Transverse colon (tissue), 4 donors: ENCODE data around the gene DNAJC22. TPM values are rescaled to one million over a fixed set of nuclear protein-coding genes. Genes with fewer than 3 reads are reported as not detected.

Source experiments
- DNase-seq: peaks from one replicate; pipeline ENCODE4 v3.0.0-alpha.2; 2019
- H3K27ac ChIP-seq, 4 donors: fragments of 200-600 bp; sonication (generic); 2 replicates each; pipeline ENCODE4 v1.5.1; 2016 to 2018; ENCODE audit warnings: inconsistent platforms in 4 of 4
- H3K27me3 ChIP-seq: fragments of 200-600 bp; sonication (generic); 2 replicates; pipeline ENCODE4 v1.5.1; 2017; ENCODE audit warnings: inconsistent platforms
- H3K36me3 ChIP-seq, 4 donors: fragments of 200-600 bp; sonication (generic); 2 replicates each; pipeline ENCODE4 v1.5.1; 2017 to 2019; ENCODE audit warnings: inconsistent platforms in 4 of 4
- H3K4me1 ChIP-seq, 4 donors: fragments of 200-600 bp; sonication (generic); 2 replicates each; pipeline ENCODE4 v1.5.1; 2017 to 2020; ENCODE audit warnings: inconsistent platforms in 4 of 4
- H3K4me3 ChIP-seq, 4 donors: fragments of 200-600 bp; sonication (generic); 1 replicate in 1 of 4; 2 replicates in 3 of 4; pipeline versions ENCODE4 v1.5.1 to v1.6.1; 2017 to 2019; ENCODE audit warnings: inconsistent platforms in 4 of 4
- H3K9me3 ChIP-seq, 2 donors: fragments of 200-600 bp; sonication (generic); 2 replicates each; pipeline ENCODE4 v1.5.1; 2017 to 2019; ENCODE audit warnings: inconsistent platforms in 2 of 2
- CTCF ChIP-seq, 5 experiments: fragments of 200-600 bp in 3 of 5; fragments of 450-650 bp in 2 of 5; sonication (generic) in 3 of 5; IDR thresholded peaks; 1 replicate in 2 of 5; 2 replicates in 3 of 5; pipeline ENCODE4 v1.5.1; 2016 to 2017; ENCODE audit warnings: antibody characterized with exemption in 5 of 5, inconsistent platforms in 3 of 5, mild to moderate bottlenecking in 2 of 5, moderate library complexity in 1 of 5
- EP300 ChIP-seq: sonication (generic); formaldehyde crosslinking; IDR thresholded peaks from one replicate; pipeline ENCODE4 v1.6.1; 2017; ENCODE audit warnings: antibody characterized with exemption, low read depth
- POLR2A ChIP-seq: fragments of 450-650 bp; IDR thresholded peaks from one replicate; pipeline ENCODE4 v1.6.1; 2016; ENCODE audit warnings: antibody characterized with exemption, mild to moderate bottlenecking, moderate library complexity
- POLR2AphosphoS5 ChIP-seq, 3 donors: sonication (generic); formaldehyde crosslinking; IDR thresholded peaks; one replicate each; pipeline ENCODE4 v1.6.1; 2016; ENCODE audit warnings: antibody characterized with exemption in 3 of 3
- WGBS, 2 donors: methylation state at CpG; one replicate each; pipeline ENCODE4 v1.1.5; 2018; ENCODE audit warnings: low coverage in 1 of 2; 5-methylcytosine and 5-hydroxymethylcytosine counted together
- in situ Hi-C, 4 donors: fragments of 200-750 bp; cut with MboI; loops; one replicate each; pipeline versions ENCODE4 v1.15.0 to v1.15.1; 2017; ENCODE audit warnings: low sequenced_read_pairs in 3 of 4, low pct_ligation_motif_present in 1 of 4, low pct_unique_long_range_greater_than_20kb in 1 of 4
- intact Hi-C: fragments of 100-400 bp; cut with DNase I; formaldehyde crosslinking; loops from one replicate; pipeline ENCODE4 v1.15.1; 2023; ENCODE audit warnings: low total_unique reads
- total RNA-seq, 4 donors: library from RNA; depleted of rRNA; stranded (reverse); fragments of >200 nt; gene quantifications; one replicate each; pipeline ENCODE4 v1.1.0, GENCODE V29; 2016

DNAJC22 gene
- total RNA-seq, 4 donors from 2014 or later = 25.4 to 43.8 (median 39.2) TPM

- intact Hi-C loops = no loop called here
- H3K9me3 ChIP-seq = no peaks in the 10 kb centered on the region
- no peak for TF ChIP-seq POLR2AphosphoS5 (IDR thresholded peaks at IDR 0.05)
- H3K27me3 ChIP-seq = peaks cover 77% of the 10 kb centered on the region
- H3K27ac ChIP-seq = no peak overlapping the region
- in situ Hi-C loops = loop anchor here in 1 of 4 donors (10.0 kb wide), 1 partner anchor 54 kb away; no protein-coding TSS in a partner anchor
- no peak overlapping the region for H3K4me3 ChIP-seq
- no peaks in the 10 kb centered on the region for H3K36me3 ChIP-seq
- 65% methylated on average over 6 of the region's 6 CpGs; no CpG with 5 or more reads in 1 of the 2 donors for WGBS, 2 donors
- no peak for DNase-seq
- H3K4me1 ChIP-seq = peaks cover 13 to 43% (median 33%) of the 10 kb centered on the region in 4 donors
These were observed 7.7 kb upstream of the DNAJC22 start for GRCh38 chr12:49338830-49339463.

- peak; percentile 80 for DNase-seq
These were observed 7.2 kb upstream of the DNAJC22 start for GRCh38 chr12:49339464-49339861.

GRCh38 chr12:49340095-49340870 lies 6.4 kb upstream of the DNAJC22 start:
- intact Hi-C loops = loop anchor here (5.0 kb wide), 1 partner anchor 48 kb away; no protein-coding TSS in a partner anchor
- no peak for DNase-seq
- Histone ChIP-seq H3K4me3 (no peak overlapping the region), H3K9me3 (no peaks in the 10 kb centered on the region), H3K27me3 (peaks cover 77% of the 10 kb centered on the region), H3K4me1 (peaks cover 13 to 51% (median 38%) of the 10 kb centered on the region in 4 donors), H3K27ac (no peak overlapping the region), H3K36me3 (no peaks in the 10 kb centered on the region)
- TF ChIP-seq CTCF (IDR thresholded peaks at IDR 0.05) = no peak
- TF ChIP-seq POLR2A = no peak
- no peak for TF ChIP-seq POLR2AphosphoS5 (IDR thresholded peaks at IDR 0.05)
- TF ChIP-seq EP300 = no peak
- 69 to 80% methylated on average over 1 to 6 of the region's 6 CpGs for WGBS, 2 donors
- in situ Hi-C loops = loop anchor here in 1 of 4 donors (10.0 kb wide), 1 partner anchor 175 kb away; no protein-coding TSS in a partner anchor

More at GRCh38 chr12:49339464-49339861, 7.2 kb upstream of the DNAJC22 start:
- intact Hi-C loops = no loop called here
- H3K9me3 ChIP-seq = no peaks in the 10 kb centered on the region
- in situ Hi-C loops = loop anchor here in 1 of 4 donors (10.0 kb wide), 1 partner anchor 55 kb away; no protein-coding TSS in a partner anchor
- H3K4me1 ChIP-seq = peaks cover 13 to 46% (median 33%) of the 10 kb centered on the region in 4 donors
- H3K4me3 ChIP-seq = no peak overlapping the region
- H3K36me3 ChIP-seq = no peaks in the 10 kb centered on the region
- H3K27ac ChIP-seq = no peak overlapping the region
- TF ChIP-seq EP300 (no peak), POLR2A (no peak), POLR2AphosphoS5 (IDR thresholded peaks at IDR 0.05) (no peak), CTCF (IDR thresholded peaks at IDR 0.05) (no peak)
- H3K27me3 ChIP-seq = peaks cover 77% of the 10 kb centered on the region
- WGBS, 2 donors = 48% methylated on average over 5 of the region's 5 CpGs; no CpG with 5 or more reads in 1 of the 2 donors

- WGBS, 2 donors = 64 to 67% methylated on average over 4 to 14 of the region's 14 CpGs
- DNase-seq = no peak
- peaks cover 77% of the 10 kb centered on the region for H3K27me3 ChIP-seq
- in situ Hi-C loops = loop anchor here in 1 of 4 donors (10.0 kb wide), 1 partner anchor 174 kb away; no protein-coding TSS in a partner anchor
- H3K27ac ChIP-seq = no peak overlapping the region
- no peaks in the 10 kb centered on the region for H3K9me3 ChIP-seq
- H3K4me1 ChIP-seq = peaks cover 22 to 60% (median 45%) of the 10 kb centered on the region in 4 donors
- no peak for TF ChIP-seq POLR2AphosphoS5 (IDR thresholded peaks at IDR 0.05)
- TF ChIP-seq CTCF (IDR thresholded peaks at IDR 0.05) = no peak
- TF ChIP-seq EP300 = no peak
- no peak for TF ChIP-seq POLR2A
- intact Hi-C loops = loop anchor here (5.0 kb wide), 1 partner anchor 49 kb away; no protein-coding TSS in a partner anchor
- H3K36me3 ChIP-seq = no peaks in the 10 kb centered on the region
- no peak overlapping the region for H3K4me3 ChIP-seq
These were observed 5.5 kb upstream of the DNAJC22 start for GRCh38 chr12:49340971-49341776.
